Dorsolateral prefrontal cortex (tissue), 118 donors: ENCODE data around the gene IKBKG. TPM values are rescaled to one million over a fixed set of nuclear protein-coding genes. Genes with fewer than 3 reads are reported as not detected.

Experiments used
- total RNA-seq, 120 experiments: library from RNA; stranded (reverse); gene quantifications; one replicate each; pipeline versions ENCODE4 v1.2.3 to v1.2.4, GENCODE V29; 2022

The IKBKG gene
- total RNA-seq, 120 experiments from 2014 or later = 16.3 to 36.4 (median 27.2) TPM

Other genes starting within 250 kb of the IKBKG start
- 100 to 1,000 TPM in 68 of 120 experiments, 10 to 100 TPM in 52; 48.9 to 557 (median 107) TPM for gene FLNA, start 173.0 kb upstream of the IKBKG start, total RNA-seq
- 10 to 100 TPM; 21.9 to 72.7 (median 41.5) TPM for gene EMD, start 168.3 kb upstream of the IKBKG start, total RNA-seq
- gene RPL10, start 149.2 kb upstream of the IKBKG start, total RNA-seq = 1,000 to 10,000 TPM in 1 of 120 experiments, 100 to 1,000 TPM in 119; 412 to 1,036 (median 652) TPM
- 10 to 100 TPM in 118 of 120 experiments, 1 to 10 TPM in 2; 8.0 to 29.0 (median 17.4) TPM for gene DNASE1L1, start 138.4 kb upstream of the IKBKG start, total RNA-seq
- gene TAFAZZIN, start 136.1 kb upstream of the IKBKG start, total RNA-seq = 100 to 1,000 TPM in 4 of 120 experiments, 10 to 100 TPM in 116; 35.6 to 127 (median 62.3) TPM
- 100 to 1,000 TPM in 117 of 120 experiments, 10 to 100 TPM in 3; 73.9 to 221 (median 169) TPM for gene ATP6AP1, start 118.9 kb upstream of the IKBKG start, total RNA-seq
- 100 to 1,000 TPM; 314 to 772 (median 582) TPM for gene GDI1, start 110.5 kb upstream of the IKBKG start, total RNA-seq
- gene FAM50A, start 103.5 kb upstream of the IKBKG start, total RNA-seq = 100 to 1,000 TPM in 1 of 120 experiments, 10 to 100 TPM in 119; 42.6 to 104 (median 62.4) TPM
- gene PLXNA3, start 89.3 kb upstream of the IKBKG start, total RNA-seq = 10 to 100 TPM; 23.8 to 78.3 (median 46.0) TPM
- gene LAGE3, start 68.3 kb upstream of the IKBKG start, total RNA-seq = 10 to 100 TPM; 21.6 to 55.2 (median 36.1) TPM
- 10 to 100 TPM; 30.3 to 72.2 (median 51.7) TPM for gene UBL4A, start 61.0 kb upstream of the IKBKG start, total RNA-seq
- gene SLC10A3, start 57.0 kb upstream of the IKBKG start, total RNA-seq = 10 to 100 TPM in 12 of 120 experiments, 1 to 10 TPM in 108; 5.3 to 12.1 (median 8.2) TPM
- 10 to 100 TPM; 33.9 to 82.8 (median 51.1) TPM for gene FAM3A, start 31.4 kb upstream of the IKBKG start, total RNA-seq
- gene G6PD, start 774 bp upstream of the IKBKG start, total RNA-seq = 10 to 100 TPM; 33.1 to 65.0 (median 50.4) TPM
- under 1 TPM in 5 of 120 experiments, not detected in 115; 0.46 to 0.88 (median 0.63) TPM for gene CTAG1A, start 37.5 kb downstream of the IKBKG start, total RNA-seq
- 1 to 10 TPM in 2 of 120 experiments, under 1 TPM in 9, not detected in 109; 0.43 to 1.0 (median 0.62) TPM for gene CTAG1B, start 71.7 kb downstream of the IKBKG start, total RNA-seq
- gene CTAG2, start 106.0 kb downstream of the IKBKG start, total RNA-seq = 10 to 100 TPM in 2 of 120 experiments, 1 to 10 TPM in 9, not detected in 109; 1.0 to 19.7 (median 5.8) TPM
- 1 to 10 TPM in 116 of 120 experiments, under 1 TPM in 4; 0.65 to 8.7 (median 2.5) TPM for gene GAB3, start 203.5 kb downstream of the IKBKG start, total RNA-seq
- 10 to 100 TPM; 14.4 to 34.7 (median 23.6) TPM for gene DKC1, start 215.2 kb downstream of the IKBKG start, total RNA-seq